ENCODE measurements around the gene C14orf132.

DNA sequence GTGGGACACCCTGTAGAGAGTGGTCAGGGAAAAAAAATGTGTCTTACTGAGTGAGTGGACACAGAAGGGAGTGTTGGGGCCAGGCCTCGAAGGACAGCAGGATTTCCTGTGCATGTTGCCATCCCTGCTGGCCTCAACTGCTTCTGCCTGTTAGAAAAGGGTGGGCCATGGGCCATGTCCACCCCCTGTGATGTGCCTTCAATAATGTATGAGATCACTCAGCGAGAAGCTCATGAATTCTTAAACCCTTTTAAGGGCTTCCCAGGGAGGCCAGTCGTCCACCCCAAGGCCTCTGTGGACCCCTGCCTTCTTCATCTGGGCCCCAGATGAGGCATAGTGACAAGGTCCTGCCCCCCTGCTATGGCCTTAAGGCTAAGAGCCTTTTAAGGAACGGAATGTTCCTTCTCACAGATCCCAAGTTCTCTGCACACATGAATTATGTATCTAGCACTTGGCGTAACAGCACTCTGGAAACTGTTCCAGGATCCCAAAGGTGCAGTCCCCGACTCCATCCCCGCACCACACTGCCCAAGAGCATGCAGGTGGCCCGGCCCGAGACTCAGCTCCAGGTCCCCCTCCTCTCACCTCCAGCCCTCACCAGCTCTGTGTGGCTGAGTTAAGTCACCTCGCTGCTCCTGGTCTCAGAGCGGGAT is 8.9 kb upstream of the C14orf132 start:
- TF ChIP-seq RNF2 (IDR thresholded peaks at IDR 0.05) (no peak), SMARCB1 (IDR thresholded peaks at IDR 0.05; ENCODE audit: insufficient read length, low read depth) (no peak), CXXC5 (CRISPR knock-in tag; IDR thresholded peaks at IDR 0.05) (no peak), ZNF764 (CRISPR knock-in tag; IDR thresholded peaks at IDR 0.05; ENCODE audit: low read depth) (no peak), CAMTA2 (CRISPR knock-in tag; conservative IDR thresholded peaks at IDR 0.05) (no peak), PATZ1 (CRISPR knock-in tag; IDR thresholded peaks at IDR 0.05; ENCODE audit: borderline replicate concordance) (no peak), NFXL1 (CRISPR knock-in tag; IDR thresholded peaks at IDR 0.05) (no peak), MTA2 (IDR thresholded peaks at IDR 0.05; ENCODE audit: low read depth) (no peak), TBL1XR1 (IDR thresholded peaks at IDR 0.05; ENCODE audit: low read length in 2 of 2) (no peak), RFX1 (IDR thresholded peaks at IDR 0.05) (no peak)
- TF ChIP-seq, protein P1, sequence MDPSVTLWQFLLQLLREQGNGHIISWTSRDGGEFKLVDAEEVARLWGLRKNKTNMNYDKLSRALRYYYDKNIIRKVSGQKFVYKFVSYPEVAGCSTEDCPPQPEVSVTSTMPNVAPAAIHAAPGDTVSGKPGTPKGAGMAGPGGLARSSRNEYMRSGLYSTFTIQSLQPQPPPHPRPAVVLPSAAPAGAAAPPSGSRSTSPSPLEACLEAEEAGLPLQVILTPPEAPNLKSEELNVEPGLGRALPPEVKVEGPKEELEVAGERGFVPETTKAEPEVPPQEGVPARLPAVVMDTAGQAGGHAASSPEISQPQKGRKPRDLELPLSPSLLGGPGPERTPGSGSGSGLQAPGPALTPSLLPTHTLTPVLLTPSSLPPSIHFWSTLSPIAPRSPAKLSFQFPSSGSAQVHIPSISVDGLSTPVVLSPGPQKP (CRISPR knock-in tag; IDR thresholded peaks at IDR 0.05): no peak
- TF ChIP-seq, protein P2, sequence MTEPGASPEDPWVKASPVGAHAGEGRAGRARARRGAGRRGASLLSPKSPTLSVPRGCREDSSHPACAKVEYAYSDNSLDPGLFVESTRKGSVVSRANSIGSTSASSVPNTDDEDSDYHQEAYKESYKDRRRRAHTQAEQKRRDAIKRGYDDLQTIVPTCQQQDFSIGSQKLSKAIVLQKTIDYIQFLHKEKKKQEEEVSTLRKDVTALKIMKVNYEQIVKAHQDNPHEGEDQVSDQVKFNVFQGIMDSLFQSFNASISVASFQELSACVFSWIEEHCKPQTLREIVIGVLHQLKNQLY (CRISPR knock-in tag; conservative IDR thresholded peaks at IDR 0.05): no peak
